Kidney epithelial cell (primary cell): ENCODE measurements around the gene OR5H2. TPM values are rescaled to one million over a fixed set of nuclear protein-coding genes. Genes with fewer than 3 reads are reported as not detected.

Experiments used
- DNase-seq: peaks from one replicate; pipeline ENCODE4 v3.0.0-alpha.2; 2010; ENCODE audit warnings: low read depth
- H3K27me3 ChIP-seq: 2 replicates; pipeline ENCODE4 v1.6.0; 2011; ENCODE audit warnings: low read length; ENCODE audit not compliant: control insufficient read depth, insufficient read depth
- H3K36me3 ChIP-seq: 2 replicates; pipeline ENCODE4 v1.5.1; 2011; ENCODE audit warnings: low read length; ENCODE audit not compliant: control insufficient read depth, insufficient read depth
- H3K4me3 ChIP-seq: 2 replicates; pipeline ENCODE4 v1.5.1; 2011; ENCODE audit warnings: low read depth, mild to moderate bottlenecking, control low read depth, low read length
- total RNA-seq: library from RNA; depleted of rRNA; stranded (reverse); fragments of >200 nt; gene quantifications from 2 replicates; pipeline ENCODE4 v1.2.3, GENCODE V29; 2015
- TF ChIP-seq, protein P1 (sequence below): IDR thresholded peaks from 2 replicates; pipeline ENCODE4 v1.5.1; 2011; ENCODE audit warnings: mild to moderate bottlenecking, moderate library complexity, low read length, control low read depth, inconsistent platforms; ENCODE audit not compliant: insufficient read depth, poor library complexity, severe bottlenecking

The OR5H2 gene
- total RNA-seq, 1 donor from 2014 or later: not detected

GRCh38 chr3:98290916-98291315, 8.6 kb downstream of the OR5H2 start:
- H3K27me3 ChIP-seq: no peaks in the 10 kb centered on the region
- DNase-seq: no peak
- no peak overlapping the region for H3K4me3 ChIP-seq
- TF ChIP-seq, protein P1, sequence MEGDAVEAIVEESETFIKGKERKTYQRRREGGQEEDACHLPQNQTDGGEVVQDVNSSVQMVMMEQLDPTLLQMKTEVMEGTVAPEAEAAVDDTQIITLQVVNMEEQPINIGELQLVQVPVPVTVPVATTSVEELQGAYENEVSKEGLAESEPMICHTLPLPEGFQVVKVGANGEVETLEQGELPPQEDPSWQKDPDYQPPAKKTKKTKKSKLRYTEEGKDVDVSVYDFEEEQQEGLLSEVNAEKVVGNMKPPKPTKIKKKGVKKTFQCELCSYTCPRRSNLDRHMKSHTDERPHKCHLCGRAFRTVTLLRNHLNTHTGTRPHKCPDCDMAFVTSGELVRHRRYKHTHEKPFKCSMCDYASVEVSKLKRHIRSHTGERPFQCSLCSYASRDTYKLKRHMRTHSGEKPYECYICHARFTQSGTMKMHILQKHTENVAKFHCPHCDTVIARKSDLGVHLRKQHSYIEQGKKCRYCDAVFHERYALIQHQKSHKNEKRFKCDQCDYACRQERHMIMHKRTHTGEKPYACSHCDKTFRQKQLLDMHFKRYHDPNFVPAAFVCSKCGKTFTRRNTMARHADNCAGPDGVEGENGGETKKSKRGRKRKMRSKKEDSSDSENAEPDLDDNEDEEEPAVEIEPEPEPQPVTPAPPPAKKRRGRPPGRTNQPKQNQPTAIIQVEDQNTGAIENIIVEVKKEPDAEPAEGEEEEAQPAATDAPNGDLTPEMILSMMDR: no peak
- H3K36me3 ChIP-seq: no peaks in the 10 kb centered on the region

DNA sequence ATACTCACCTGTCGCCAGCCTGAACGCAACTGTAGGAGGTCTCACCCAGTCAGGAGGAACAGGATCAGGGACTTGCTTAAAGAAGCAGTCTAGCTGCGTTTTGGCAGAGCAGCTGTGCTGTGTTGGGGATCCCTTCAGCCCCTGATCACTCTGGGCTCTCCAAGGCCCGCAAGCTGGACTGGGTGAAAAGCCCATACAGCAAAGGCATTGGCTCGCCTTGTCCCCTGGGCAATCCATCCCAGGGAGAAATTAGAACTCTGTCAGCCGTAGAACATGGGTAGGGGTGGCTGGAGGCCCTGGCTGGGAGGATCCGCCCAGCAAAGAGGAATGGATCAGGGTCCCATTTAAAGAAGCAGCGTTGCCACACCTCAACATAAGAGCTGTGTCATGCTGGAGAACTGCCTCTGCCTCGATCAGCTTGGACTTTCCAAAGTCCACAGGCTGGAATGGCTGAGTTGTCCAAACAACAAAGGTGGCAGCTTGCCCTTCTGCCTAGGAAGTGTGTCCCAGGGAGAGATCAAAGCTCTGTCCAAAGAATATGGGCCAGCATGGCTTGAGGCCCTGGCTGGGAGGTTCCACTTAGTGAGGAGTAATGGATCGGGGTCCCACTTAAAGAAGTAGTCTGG, 9.1 kb downstream of the OR5H2 start:
- Histone ChIP-seq H3K4me3 (no peak overlapping the region), H3K36me3 (no peaks in the 10 kb centered on the region), H3K27me3 (no peaks in the 10 kb centered on the region)
- TF ChIP-seq, protein P1: no peak
- no peak for DNase-seq

DNA sequence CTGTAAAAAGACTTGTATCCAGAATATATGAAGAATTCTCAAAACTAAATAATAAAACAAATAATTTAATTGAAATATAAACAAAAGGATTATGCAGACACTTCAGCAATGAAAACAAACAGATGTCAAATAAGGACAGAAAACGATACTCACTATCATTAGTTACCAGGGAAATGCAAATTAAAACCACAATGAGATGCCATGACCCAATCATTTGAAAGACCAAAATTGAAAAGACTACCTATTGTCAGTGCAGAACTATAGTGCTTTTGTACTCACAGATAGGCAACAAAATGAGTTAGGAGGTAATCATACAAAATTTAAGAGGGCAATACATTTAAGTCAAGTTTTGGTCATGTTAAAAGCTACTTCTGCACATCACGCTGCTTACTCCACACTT, 39.8 kb downstream of the OR5H2 start:
- no peak overlapping the region for H3K4me3 ChIP-seq
- TF ChIP-seq, protein P1: no peak
- no peak for DNase-seq
- H3K27me3 ChIP-seq: no peaks in the 10 kb centered on the region
- no peaks in the 10 kb centered on the region for H3K36me3 ChIP-seq

GRCh38 chr3:98322686-98323085, 40.4 kb downstream of the OR5H2 start:
- Histone ChIP-seq H3K27me3 (no peaks in the 10 kb centered on the region), H3K4me3 (no peak overlapping the region), H3K36me3 (no peaks in the 10 kb centered on the region)
- TF ChIP-seq, protein P1: no peak
- DNase-seq: no peak

DNA sequence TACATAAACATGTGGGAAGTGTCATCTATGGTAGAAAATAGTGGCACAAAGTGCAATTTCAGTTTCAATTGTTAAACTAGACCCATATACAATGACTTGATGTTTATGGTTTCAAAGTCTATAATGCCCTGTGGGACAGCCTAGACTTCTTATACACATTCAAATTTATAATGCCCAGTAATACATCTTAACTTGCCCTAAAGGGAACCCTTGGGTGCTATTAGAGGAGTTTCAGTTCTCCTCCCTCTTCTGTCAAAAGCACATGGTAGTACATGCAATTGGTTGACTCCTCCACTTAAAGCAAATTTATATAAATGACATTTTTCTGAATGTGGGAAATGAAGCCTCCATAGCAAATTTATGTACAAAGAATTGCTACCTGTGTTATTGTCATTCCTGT, 41.1 kb downstream of the OR5H2 start:
- Histone ChIP-seq H3K27me3 (no peaks in the 10 kb centered on the region), H3K36me3 (no peaks in the 10 kb centered on the region), H3K4me3 (no peak overlapping the region)
- TF ChIP-seq, protein P1: no peak
- no peak for DNase-seq

GRCh38 chr3:98325055-98325454, 42.8 kb downstream of the OR5H2 start:
- TF ChIP-seq, protein P1: no peak
- DNase-seq: no peak
- Histone ChIP-seq H3K27me3 (peaks cover 10% of the 10 kb centered on the region), H3K36me3 (no peaks in the 10 kb centered on the region), H3K4me3 (no peak overlapping the region)
